KMS-11 (cell line): ENCODE results near the gene CPZ.

Experiments used
- H2AFZ ChIP-seq: fragments of 200-600 bp; sonication (generic); 2 replicates; pipeline ENCODE4 v1.6.1; 2016; ENCODE audit warnings: antibody characterized with exemption, mixed run types, low read depth
- H3K27ac ChIP-seq: fragments of 200-600 bp; sonication (generic); 2 replicates; pipeline ENCODE4 v1.6.1; 2016; ENCODE audit warnings: mild to moderate bottlenecking, mixed run types
- H3K27me3 ChIP-seq: fragments of 200-600 bp; sonication (generic); 2 replicates; pipeline ENCODE4 v1.6.1; 2017; ENCODE audit warnings: mild to moderate bottlenecking, low read depth, mixed run types, moderate library complexity; ENCODE audit not compliant: insufficient read depth
- H3K36me3 ChIP-seq: fragments of 200-600 bp; sonication (generic); 2 replicates; pipeline ENCODE4 v1.6.1; 2017; ENCODE audit warnings: mild to moderate bottlenecking, mixed run types; ENCODE audit not compliant: insufficient read depth
- H3K4me1 ChIP-seq: fragments of 200-600 bp; sonication (generic); 2 replicates; pipeline ENCODE4 v1.6.1; 2016; ENCODE audit warnings: mild to moderate bottlenecking, low read depth, mixed run types; ENCODE audit not compliant: poor library complexity, severe bottlenecking
- H3K4me2 ChIP-seq: fragments of 200-600 bp; sonication (generic); 2 replicates; pipeline ENCODE4 v1.7.0; 2016; ENCODE audit warnings: mild to moderate bottlenecking, mixed run types
- H3K4me3 ChIP-seq: fragments of 200-600 bp; sonication (generic); IDR thresholded peaks from 2 replicates; pipeline ENCODE4 v1.6.1; 2017; ENCODE audit warnings: low read depth, low read length, mixed read lengths; ENCODE audit not compliant: insufficient read depth
- H3K79me2 ChIP-seq: fragments of 200-600 bp; sonication (generic); 2 replicates; pipeline ENCODE4 v1.6.1; 2016; ENCODE audit warnings: low read depth, mixed run types; ENCODE audit not compliant: insufficient read depth
- H3K9ac ChIP-seq: fragments of 200-600 bp; sonication (generic); 2 replicates; pipeline ENCODE4 v1.6.1; 2016; ENCODE audit warnings: mild to moderate bottlenecking, mixed run types
- H4K20me1 ChIP-seq: fragments of 200-600 bp; sonication (generic); 2 replicates; pipeline ENCODE4 v1.6.1; 2016; ENCODE audit warnings: mild to moderate bottlenecking, mixed run types; ENCODE audit not compliant: insufficient read depth
- TF ChIP-seq, protein P1 (sequence below): fragments of 200-600 bp; sonication (generic); conservative IDR thresholded peaks from 2 replicates; pipeline ENCODE4 v1.6.1; 2017; ENCODE audit warnings: low read depth, mild to moderate bottlenecking, antibody characterized with exemption, low read length, moderate library complexity, mixed read lengths

CPZ gene

DNA sequence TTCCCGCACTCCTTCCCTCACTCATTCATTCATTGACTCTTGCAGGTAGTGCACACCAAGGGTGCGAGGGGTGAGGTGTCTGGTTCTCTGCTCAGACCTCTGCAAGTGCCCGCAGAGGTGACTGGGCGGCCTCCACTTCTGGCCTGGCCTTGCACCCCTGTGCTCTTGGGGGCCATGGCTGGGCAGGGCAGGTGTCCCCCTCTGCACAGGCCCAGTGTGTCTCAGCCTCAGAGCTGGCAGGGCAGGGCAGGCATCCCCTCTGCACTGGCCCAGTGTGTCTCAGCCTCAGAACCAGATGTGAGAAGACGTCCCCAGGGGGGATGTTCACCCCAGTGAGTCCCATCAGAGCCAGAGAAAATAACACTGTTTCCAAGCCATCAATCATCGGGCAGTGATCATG lies 16.8 kb downstream of the CPZ start:
- H3K79me2 ChIP-seq, result no peaks in the 10 kb centered on the region
- H2AFZ ChIP-seq, result no peak overlapping the region
- no peak overlapping the region for H3K4me3 ChIP-seq
- no peak overlapping the region for H3K4me2 ChIP-seq
- TF ChIP-seq, protein P1, sequence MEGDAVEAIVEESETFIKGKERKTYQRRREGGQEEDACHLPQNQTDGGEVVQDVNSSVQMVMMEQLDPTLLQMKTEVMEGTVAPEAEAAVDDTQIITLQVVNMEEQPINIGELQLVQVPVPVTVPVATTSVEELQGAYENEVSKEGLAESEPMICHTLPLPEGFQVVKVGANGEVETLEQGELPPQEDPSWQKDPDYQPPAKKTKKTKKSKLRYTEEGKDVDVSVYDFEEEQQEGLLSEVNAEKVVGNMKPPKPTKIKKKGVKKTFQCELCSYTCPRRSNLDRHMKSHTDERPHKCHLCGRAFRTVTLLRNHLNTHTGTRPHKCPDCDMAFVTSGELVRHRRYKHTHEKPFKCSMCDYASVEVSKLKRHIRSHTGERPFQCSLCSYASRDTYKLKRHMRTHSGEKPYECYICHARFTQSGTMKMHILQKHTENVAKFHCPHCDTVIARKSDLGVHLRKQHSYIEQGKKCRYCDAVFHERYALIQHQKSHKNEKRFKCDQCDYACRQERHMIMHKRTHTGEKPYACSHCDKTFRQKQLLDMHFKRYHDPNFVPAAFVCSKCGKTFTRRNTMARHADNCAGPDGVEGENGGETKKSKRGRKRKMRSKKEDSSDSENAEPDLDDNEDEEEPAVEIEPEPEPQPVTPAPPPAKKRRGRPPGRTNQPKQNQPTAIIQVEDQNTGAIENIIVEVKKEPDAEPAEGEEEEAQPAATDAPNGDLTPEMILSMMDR, result no peak
- no peaks in the 10 kb centered on the region for H3K36me3 ChIP-seq
- no peak overlapping the region for H3K9ac ChIP-seq
- H3K27me3 ChIP-seq, result no peaks in the 10 kb centered on the region
- H3K27ac ChIP-seq, result no peak overlapping the region
- no peaks in the 10 kb centered on the region for H3K4me1 ChIP-seq
- H4K20me1 ChIP-seq, result no peaks in the 10 kb centered on the region

DNA sequence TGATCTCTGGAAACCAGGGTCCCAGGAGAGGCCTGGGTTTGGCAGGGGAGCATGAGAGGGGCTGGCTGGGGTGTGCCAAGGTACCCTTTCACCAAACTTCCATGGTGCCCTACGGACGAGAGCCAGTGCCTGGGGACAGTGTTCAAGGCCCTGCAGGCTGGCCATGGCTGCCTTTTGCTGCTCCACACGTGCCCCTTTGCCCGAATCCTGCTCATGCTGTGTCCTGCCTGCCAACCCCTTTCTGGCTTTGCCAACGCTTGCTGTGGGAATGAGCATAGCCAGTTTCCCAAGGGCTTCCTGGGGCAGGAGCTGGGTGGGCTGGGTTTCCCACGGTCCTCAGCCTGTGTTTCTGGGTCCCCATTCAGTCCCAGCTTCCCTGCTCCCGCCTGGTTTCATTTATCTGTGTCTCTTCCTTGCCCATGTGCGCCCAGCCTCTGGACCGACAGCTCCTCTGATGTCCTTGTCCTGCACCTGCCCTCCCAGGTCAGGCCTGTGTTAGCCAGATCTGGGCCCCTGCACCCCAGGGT lies 17.3 kb downstream of the CPZ start:
- H3K4me1 ChIP-seq, result no peaks in the 10 kb centered on the region
- no peak overlapping the region for H2AFZ ChIP-seq
- no peaks in the 10 kb centered on the region for H3K79me2 ChIP-seq
- no peaks in the 10 kb centered on the region for H4K20me1 ChIP-seq
- H3K4me2 ChIP-seq, result no peak overlapping the region
- no peak overlapping the region for H3K4me3 ChIP-seq
- no peak overlapping the region for H3K9ac ChIP-seq
- no peaks in the 10 kb centered on the region for H3K27me3 ChIP-seq
- TF ChIP-seq, protein P1, result no peak
- H3K27ac ChIP-seq, result no peak overlapping the region
- no peaks in the 10 kb centered on the region for H3K36me3 ChIP-seq

DNA sequence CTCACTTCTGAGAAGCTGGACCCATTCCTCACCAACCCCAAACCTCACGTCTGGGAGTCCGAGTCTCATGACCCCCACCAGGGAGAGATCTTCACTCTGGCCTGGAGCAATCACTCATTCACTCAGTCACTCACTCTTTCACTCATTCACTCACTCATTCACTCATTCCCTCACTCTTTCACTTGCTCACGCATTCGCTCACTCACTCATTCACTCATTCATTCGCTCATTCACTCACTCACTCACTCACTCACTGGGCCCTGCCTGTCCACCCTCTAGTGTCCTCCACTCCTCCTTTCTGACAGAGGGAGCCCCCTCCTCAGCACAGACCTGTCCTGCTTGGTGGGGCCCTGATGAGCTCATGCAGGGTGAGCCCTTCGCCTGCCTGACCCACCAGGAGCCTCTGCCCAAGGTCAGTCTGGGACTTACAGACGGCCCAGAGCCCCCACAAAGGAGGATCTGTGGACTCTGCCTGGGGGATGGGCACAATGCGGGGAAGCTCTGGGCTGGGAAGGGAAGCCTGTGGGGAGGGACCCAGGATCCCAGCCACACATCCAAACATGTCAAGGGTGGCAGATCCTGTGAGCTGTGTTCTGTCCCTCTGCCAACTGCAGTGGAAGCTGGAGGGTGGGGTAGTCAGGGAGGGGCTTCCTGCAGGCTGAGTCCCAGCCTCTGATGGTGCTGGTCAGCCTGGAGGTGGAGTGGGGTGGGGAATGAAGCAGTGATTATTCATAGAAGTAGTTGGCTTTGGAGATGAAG lies 18.5 kb downstream of the CPZ start:
- Histone ChIP-seq H3K9ac (no peak overlapping the region), H3K36me3 (no peaks in the 10 kb centered on the region), H4K20me1 (no peaks in the 10 kb centered on the region), H3K79me2 (no peaks in the 10 kb centered on the region), H3K27ac (no peak overlapping the region), H3K4me3 (no peak overlapping the region), H2AFZ (no peak overlapping the region), H3K27me3 (no peaks in the 10 kb centered on the region; the same call in 1 of the 2 replicates), H3K4me1 (no peaks in the 10 kb centered on the region), H3K4me2 (no peak overlapping the region)
- TF ChIP-seq, protein P1, result no peak

DNA sequence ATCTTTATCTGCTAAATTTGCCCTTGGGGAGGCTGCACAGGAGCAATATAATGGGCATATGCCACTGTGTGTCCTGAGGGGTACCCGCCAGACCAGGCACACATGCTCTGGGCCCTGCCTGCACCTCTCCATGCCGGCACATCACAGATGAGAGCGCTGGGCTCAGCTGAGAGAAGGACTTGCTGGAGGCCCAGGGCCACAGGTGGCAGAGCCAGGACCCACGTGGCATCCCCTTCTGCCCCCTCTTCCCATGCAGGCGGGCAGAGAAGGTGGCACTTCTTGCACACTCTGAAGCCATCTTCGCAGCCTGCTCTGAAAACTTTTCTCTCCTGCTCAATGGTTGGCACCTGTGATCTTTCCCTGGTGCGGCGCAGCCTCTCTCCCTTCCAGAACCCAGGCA lies 20.1 kb downstream of the CPZ start:
- Histone ChIP-seq H3K27me3 (no peaks in the 10 kb centered on the region; the same call in 1 of the 2 replicates), H3K4me1 (no peaks in the 10 kb centered on the region), H2AFZ (no peak overlapping the region), H3K79me2 (no peaks in the 10 kb centered on the region), H4K20me1 (no peaks in the 10 kb centered on the region), H3K9ac (no peak overlapping the region), H3K4me3 (no peak overlapping the region), H3K4me2 (no peak overlapping the region), H3K27ac (no peak overlapping the region), H3K36me3 (no peaks in the 10 kb centered on the region)
- TF ChIP-seq, protein P1, result no peak
